ENCODE data around the gene SLC34A1.

Gene SLC34A1

DNA sequence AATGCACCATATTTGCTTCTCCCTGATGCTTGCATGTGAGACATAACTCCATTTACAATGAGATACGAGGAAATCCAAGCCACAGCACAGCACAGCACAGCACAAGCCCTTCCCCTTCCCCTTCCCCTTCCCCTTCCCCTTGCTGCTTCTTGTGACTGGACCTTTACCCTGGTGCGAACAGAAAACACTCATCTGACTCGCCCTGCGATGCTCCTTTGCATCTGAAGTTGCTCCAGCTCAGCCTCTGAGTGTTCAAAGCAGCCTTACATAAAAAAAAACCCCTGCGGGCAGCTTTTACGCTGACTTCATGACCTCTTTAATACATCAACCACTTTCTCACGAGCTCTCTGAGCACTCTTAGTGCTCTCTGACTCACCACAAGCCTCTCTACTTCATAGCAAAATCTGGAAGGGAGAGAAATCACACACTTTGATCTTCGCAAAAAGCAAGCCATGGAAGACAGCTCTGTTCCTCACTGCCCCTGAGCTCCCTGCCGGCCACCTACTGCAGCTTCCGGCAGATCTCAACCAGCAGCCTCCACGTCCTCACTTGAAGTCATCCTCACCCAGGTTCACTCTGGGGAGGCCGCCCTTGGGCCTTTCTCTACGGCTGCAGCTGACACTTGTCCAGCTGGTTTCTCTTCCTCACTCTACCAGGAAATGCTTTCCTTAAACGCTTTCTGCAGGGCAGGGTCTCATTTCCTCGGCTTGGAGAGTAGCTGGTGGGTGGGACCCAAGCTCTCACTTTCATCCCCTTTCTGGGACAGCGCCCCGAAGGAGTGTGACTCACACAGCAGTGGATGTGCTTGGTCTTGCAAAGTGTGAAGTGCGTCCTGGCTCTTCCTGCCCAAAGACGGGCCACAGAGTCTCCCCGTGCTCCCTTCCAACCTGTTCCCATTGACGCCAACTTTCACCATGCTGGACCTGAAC is 5.3 kb downstream of the SLC34A1 start:
- no peak for DNase-seq

GRCh38 chr5:177390363-177391300 is 6.4 kb downstream of the SLC34A1 start:
- peak; percentile 64 to 84 for DNase-seq

- no peak for DNase-seq
Measured at GRCh38 chr5:177392765-177393164, 8.5 kb downstream of the SLC34A1 start.

GRCh38 chr5:177393206-177393765 is 9.1 kb downstream of the SLC34A1 start:
- DNase-seq, result no peak

DNA sequence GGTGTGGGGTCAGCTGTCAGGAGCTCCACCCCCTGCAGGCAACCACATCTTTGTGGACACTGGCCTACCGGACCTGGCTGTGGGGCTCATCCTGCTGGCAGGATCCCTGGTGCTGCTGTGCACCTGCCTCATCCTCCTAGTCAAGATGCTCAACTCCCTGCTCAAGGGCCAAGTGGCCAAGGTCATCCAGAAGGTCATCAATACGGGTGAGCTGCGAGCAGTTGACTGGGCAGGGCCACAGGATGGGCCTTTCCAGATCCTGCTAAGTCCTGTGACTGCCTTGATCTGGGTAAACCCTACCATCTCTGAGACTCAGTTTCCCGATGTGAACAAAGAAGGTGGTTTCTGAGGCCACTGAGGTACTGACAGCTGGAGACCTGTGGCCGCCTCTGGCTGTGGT is 9.8 kb downstream of the SLC34A1 start:
- no peak for DNase-seq

DNA sequence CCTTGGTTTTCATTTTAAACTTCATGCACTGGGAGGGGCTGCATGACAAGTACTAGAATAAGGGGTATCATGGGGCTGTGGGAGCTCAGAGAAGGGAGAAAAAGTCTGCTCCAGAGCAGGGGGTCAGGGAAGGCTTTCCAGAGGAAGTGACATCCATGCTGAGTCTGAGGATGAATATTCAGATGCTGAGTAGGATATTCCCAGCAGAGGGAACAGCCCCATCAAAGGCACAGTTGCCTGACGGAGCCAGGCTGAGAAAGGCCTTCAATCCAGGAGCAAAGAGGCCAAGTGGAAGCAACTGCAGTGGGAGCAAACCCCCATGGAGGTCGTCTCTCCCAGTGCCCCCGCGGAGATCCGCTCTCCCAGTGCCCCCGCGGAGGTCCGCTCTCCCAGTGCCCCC is 11.8 kb downstream of the SLC34A1 start:
- no peak for DNase-seq

DNA sequence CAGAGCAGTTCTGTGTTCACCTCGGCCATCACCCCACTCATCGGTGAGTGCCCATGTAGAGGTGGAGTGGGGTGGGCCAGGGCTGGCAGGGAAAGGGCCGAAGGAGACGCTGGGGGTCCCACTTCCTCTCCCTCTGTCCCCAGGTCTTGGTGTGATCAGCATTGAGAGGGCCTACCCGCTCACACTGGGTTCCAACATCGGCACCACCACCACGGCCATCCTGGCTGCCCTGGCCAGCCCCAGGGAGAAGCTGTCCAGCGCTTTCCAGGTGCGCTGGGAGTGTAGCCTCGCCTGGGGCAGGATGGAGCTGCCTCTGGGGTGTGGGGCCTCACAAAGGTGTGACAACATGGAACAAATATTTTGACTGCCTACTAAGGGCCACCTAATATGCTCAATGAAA is 12.6 kb downstream of the SLC34A1 start:
- no peak for DNase-seq

- no peak for DNase-seq
Measured at GRCh38 chr5:177397875-177398390, 13.7 kb downstream of the SLC34A1 start.

DNA sequence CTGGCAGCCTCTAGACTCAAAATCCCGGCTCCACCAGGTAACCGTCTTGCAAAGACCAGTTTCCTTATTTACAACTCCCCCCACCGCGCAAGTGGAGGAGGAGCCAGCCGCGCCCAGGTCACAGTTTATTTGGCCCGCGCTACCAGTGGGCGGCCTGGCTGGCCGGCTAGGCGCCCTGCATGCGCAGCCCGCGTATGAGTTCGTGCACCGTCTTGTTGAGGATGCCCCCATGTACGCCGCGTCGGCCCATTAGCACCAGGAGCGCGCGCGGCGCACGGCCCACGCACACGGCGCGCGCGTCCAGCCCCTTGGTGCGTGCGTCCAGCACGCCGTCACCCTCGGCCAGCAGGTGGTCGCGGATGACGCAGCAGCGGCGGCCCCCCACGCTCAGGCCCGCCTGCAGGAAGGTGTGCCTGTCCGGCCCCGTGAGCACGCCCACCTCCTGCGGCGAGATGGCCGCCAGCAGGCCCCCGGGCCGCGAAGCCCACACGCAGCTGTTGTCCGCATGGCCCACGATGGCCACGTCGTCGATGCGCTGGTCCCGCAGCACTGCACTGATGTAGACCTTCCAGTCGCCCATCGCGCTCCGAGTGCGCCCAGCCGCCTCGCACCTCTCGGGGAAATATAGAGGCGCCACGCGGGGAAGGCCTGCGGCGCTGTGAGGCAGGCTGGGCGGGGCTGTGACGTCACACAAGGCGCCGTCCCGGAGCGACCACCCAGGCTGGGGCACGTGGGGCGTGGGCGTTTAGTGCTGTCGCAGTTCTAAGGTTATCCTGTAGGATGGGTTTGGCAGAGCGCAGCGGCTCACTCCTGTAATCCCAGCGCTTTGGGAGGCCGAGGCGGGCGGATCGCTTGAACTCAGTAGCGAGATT is 16.0 kb downstream of the SLC34A1 start, which contains the start of gene PFN3:
Gene PFN3, minus strand, starts transcription at position 665 of the 872 bp plus-strand sequence. Its CDS starts 85 bp downstream, at position 580.
- no peak for DNase-seq

GRCh38 chr5:177402271-177403043 is 18.2 kb downstream of the SLC34A1 start:
- DNase-seq, result peak; percentile 63 to 79

DNA sequence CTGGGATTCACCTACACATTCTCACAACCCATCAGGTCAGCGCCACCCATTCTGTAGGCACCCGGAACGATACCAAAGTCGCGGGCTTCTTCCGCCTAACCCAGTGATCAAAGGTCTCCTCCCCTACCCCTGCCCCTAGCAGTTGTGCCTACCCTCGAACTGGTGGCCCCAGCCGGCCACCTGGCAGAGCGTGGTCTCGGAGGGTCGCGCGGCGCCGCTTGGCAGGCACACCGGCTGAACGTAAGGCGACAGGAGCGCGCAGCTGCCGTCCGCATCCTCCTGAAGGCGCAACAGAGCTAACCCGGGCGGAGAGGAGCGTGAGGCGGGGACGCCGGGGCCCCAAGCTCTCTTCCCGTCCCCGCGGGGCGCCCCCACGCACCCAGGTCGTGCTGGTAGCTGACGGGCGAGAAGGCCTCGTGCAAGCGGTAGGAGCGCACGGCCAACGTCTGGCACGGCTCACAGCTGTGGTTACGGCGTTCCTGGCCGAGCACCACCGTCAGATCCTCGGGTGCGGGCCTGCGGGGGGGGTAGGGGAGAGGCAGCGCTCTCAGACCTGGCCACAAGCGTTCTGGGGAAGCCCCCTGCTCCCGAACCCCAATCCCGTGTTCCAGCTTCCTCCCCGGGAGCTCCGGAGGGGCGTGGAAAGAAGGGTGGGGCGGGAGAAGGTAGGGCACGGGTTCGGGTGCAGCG is 19.0 kb downstream of the SLC34A1 start:
- no peak for DNase-seq

DNA sequence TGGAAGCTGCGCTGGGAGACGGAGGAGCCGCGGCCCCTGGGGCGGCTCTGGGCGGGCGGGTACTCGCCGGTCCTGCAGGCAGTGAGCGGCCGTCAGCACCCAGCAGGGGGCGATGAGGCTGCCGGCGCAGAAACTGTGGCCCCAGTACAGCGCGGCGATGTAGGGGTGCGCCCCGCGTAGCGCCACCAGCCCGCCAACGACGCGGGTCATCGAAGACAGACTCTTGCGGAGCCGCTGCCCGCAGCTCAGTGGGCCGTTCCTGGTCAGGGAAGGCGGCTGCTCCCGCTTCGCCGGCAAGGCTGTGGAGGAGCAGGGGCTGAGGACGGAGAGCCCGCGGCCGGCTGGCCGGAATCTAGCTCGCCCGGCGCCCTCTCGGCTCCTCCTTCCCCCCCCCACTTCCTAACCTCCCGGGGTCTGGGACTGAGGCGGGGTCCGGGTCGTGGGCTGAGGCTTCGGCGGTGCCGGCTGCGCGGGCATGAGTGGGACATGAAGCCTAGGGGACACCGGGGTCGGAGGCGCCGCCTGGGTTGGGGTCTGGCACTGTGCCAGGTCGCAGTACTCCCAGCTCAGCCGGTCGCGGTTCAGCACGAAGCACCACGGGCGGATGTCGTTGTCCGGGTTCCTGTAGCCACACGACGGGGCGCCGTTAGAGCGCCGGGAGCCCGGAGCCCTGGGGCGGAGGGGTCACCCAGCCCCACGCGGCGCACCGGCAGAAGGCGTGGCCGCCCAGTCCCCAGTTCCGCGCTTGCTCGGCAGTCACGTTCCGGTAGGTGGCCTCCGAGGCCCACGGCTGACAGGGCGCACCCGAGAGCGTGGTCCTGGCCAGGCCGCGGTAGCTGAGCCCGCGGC is 19.8 kb downstream of the SLC34A1 start:
- peak; percentile 62 to 87 for DNase-seq

DNA sequence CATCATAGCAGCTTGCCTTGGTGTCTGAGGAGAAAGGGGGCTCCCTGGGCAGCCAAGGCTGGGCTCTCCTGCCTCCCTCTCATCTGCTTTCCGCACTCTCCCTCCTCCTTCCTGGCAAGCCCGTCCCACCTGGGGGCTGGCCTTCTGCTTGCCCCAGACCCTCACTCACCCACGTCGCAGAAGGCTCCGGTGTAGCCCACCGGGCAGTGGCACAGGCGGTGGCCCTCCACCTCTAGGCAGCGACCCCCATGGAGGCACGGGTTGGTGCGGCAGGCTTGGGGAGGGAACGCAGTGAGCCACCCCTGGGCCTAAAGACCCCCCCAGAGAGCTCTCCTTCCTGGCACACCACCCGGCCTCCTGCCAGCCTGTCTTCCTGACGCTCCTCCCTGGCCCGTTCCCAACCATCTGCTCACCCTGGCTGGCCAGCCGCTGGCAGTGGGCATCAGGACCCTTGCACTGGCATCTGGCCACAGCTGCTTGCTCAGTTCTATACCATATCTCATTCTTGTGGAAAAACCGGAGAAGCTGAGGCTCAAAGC is 20.5 kb downstream of the SLC34A1 start:
- DNase-seq, result no peak

- DNase-seq, result no peak
Measured at GRCh38 chr5:177405312-177405711, 21.1 kb downstream of the SLC34A1 start.

- no peak for DNase-seq
Measured at GRCh38 chr5:177405805-177406204, 21.6 kb downstream of the SLC34A1 start.

- DNase-seq, result no peak
Measured at GRCh38 chr5:177409043-177409801, 25.0 kb downstream of the SLC34A1 start, which contains the start of gene F12. TSS of gene F12 (minus strand) at chr5:177409564. CDS start at chr5:177409527, 37 bp downstream.

- DNase-seq, result no peak
Measured at GRCh38 chr5:177410575-177410974, 26.3 kb downstream of the SLC34A1 start.

GRCh38 chr5:177412603-177413233 is 28.5 kb downstream of the SLC34A1 start:
- DNase-seq, result no peak
